H1 (cell line): Measurements from ENCODE around the gene WNK2. TPM values are rescaled to one million over a fixed set of nuclear protein-coding genes. Genes with fewer than 3 reads are reported as not detected.

Source experiments
- CBX5 ChIP-seq: fragments of 300-800, 300-1000 bp; sonication (generic); IDR thresholded peaks from 2 replicates; pipeline ENCODE4 v1.7.1; 2016; ENCODE audit warnings: antibody characterized with exemption, low read length, low read depth
- GTF2F1 ChIP-seq: IDR thresholded peaks from 2 replicates; pipeline ENCODE4 v1.6.1; 2012; ENCODE audit warnings: low read depth, low read length, improper control_type of control experiment, borderline replicate concordance
- NRF1 ChIP-seq: IDR thresholded peaks from 2 replicates; pipeline ENCODE4 v1.6.1; 2011; ENCODE audit warnings: mild to moderate bottlenecking, low read depth, low read length, improper control_type of control experiment
- POU5F1 ChIP-seq: IDR thresholded peaks from 2 replicates; pipeline ENCODE4 v1.6.1; 2011; ENCODE audit warnings: low read depth, mild to moderate bottlenecking, low read length, moderate library complexity
- RXRA ChIP-seq: IDR thresholded peaks from 2 replicates; pipeline ENCODE4 v1.6.1; 2011; ENCODE audit warnings: low read depth, mild to moderate bottlenecking, low read length, moderate library complexity; ENCODE audit not compliant: insufficient read depth
- TBP ChIP-seq: IDR thresholded peaks from 2 replicates; pipeline ENCODE4 v1.6.1; 2011; ENCODE audit warnings: low read depth, low read length, improper control_type of control experiment
- TEAD4 ChIP-seq: IDR thresholded peaks from 2 replicates; pipeline ENCODE4 v1.6.1; 2012; ENCODE audit warnings: low read depth, low read length, inconsistent platforms, mixed read lengths
- polyA plus RNA-seq, 7 experiments: library from polyadenylated mRNA; depleted of rRNA in 3 of 7; stranded (reverse) in 5 of 7; unstranded in 2 of 7; fragments of >200 nt in 5 of 7; fragments of 200-250 nt in 2 of 7; gene quantifications; 1 replicate in 5 of 7; 2 replicates in 1 of 7; 4 replicates in 1 of 7; pipeline versions ENCODE4 v1.2.1 to v1.2.3, GENCODE V29; 2011 to 2013; ENCODE audit warnings: missing spikeins in 2 of 7, mixed read lengths in 2 of 7
- total RNA-seq: library from RNA; stranded (reverse); fragmentation: NEBNext Ultra II Directional; extraction: Animal tissue kit (Norgen Biotek cat#: 25700); gene quantifications from 2 replicates; pipeline ENCODE4 v1.2.1, GENCODE V29; 2021

Gene WNK2
- total and polyA plus RNA-seq, 2 of the 8 experiments (the other 6 are each of a cell fraction or from before 2014, with no cell fraction given): 12.0 to 87.2 TPM

DNA sequence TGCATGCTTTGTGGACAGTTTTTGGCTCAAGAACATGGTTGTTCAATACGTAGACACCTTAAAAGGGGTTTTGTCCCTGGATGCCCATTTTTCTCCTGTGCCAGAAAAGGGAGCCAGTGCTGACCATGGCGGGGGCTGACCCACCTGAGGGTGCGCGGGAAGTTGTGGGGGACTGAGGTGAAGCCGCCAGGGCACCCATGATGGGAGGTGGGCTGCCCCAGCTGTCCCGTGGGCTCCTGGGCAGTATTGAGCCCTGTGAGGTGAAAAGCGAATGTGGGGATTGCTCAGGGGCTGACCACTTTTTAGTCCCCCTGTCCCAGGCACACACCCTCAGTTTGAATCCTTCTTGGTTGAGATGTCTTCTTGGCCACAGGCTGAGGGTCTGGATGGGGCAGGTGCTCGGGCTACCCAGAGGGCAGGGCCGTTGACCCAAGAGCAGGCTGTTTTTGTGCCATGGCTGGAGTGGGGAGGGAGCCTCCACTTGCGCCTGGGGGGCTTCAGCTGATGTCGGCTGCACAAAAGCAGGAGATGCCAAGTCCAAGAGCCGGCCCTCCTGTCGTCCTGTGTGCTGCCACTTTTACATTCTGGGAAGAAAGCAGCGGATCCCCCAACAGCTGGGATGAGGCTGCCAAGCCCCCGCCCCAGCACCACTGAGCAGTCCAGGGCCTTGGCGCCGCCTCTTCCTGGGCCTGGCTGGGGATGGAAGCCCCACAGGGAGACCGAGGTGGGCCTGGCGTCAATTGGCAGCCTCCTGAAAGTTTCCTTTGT is 120.1 kb downstream of the WNK2 start (continued):
- TF ChIP-seq POU5F1 (no peak), NRF1 (no peak), CBX5 (no peak), GTF2F1 (no peak), TBP (no peak), RXRA (no peak), TEAD4 (no peak)
- TF ChIP-seq, all 59 proteins: peak for 0
